Panc1 (cell line): ENCODE results near the gene DAND5.

Experiments
- CTCF ChIP-seq: fragments of 450-650 bp; IDR thresholded peaks from 2 replicates; pipeline ENCODE4 v1.5.1; 2017; ENCODE audit warnings: mild to moderate bottlenecking
- POLR2AphosphoS5 ChIP-seq: IDR thresholded peaks from 2 replicates; pipeline ENCODE4 v1.6.1; 2012; ENCODE audit warnings: mild to moderate bottlenecking, low read depth, low read length, moderate library complexity
- REST ChIP-seq, 2 experiments: IDR thresholded peaks; 2 replicates each; pipeline ENCODE4 v1.6.1; 2011 to 2012; ENCODE audit warnings: low read depth in 2 of 2, control low read depth in 1 of 2, low read length in 1 of 2, mild to moderate bottlenecking in 1 of 2, moderate library complexity in 1 of 2; ENCODE audit not compliant: insufficient read depth in 1 of 2
- SIN3A ChIP-seq: IDR thresholded peaks from 2 replicates; pipeline ENCODE4 v1.6.1; 2012; ENCODE audit warnings: low read depth, mild to moderate bottlenecking, low read length, moderate library complexity, borderline replicate concordance; ENCODE audit not compliant: insufficient read depth

- TF ChIP-seq SIN3A, result no peak
- TF ChIP-seq CTCF, result no peak
- TF ChIP-seq POLR2AphosphoS5, result no peak
- no peak for TF ChIP-seq REST (IDR thresholded peaks at IDR 0.05; ENCODE audit: insufficient read depth in 1 of 2, low read depth in 2 of 2, low read length in 1 of 2)
These were observed 45.5 kb downstream of the DAND5 start for GRCh38 chr19:13014921-13015280.
